ENCODE measurements around the gene FAM171A1. TPM values are rescaled to one million over a fixed set of nuclear protein-coding genes. Genes with fewer than 3 reads are reported as not detected.

FAM171A1 gene
- total RNA-seq, 2 experiments from 2014 or later, result 4.0 TPM

DNA sequence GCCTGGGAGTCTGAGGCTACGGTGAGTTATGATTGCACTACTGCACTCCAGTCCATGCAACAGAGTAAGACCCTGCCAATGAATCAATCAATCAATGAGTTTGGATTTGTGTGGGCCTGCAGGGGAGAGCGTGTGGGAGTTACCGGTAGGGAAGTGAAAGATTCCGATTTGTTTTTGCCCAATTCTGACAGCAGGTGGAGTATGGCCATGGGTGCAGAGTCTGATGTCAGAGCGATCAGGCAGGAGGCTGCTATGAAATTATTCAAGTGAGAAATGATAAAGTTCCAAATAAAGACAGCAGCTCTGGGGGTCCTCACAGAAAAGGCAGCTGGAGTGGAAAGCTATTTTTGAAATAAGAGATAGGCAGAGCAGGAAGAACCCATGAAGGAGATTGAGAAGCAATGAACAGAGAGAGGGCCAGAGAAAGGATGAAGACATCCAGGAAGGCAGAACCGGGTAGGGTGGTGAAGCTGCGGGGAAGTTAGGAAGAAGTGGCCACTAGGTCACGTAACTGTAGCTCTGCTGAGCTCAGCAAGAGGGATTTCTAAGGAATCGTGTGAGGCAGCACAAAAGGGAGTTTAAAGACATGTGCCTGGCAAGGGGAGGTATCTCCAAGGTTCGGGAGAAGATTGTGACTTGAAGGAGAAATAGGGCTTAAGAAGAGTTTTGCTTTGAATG is 108.9 kb downstream of the FAM171A1 start:
- Mint-ChIP-seq H3K27me3 (ENCODE audit: low read depth) (no peaks in the 10 kb centered on the region), H3K27ac (no peak overlapping the region), H3K36me3 (ENCODE audit: low read depth) (no peaks in the 10 kb centered on the region), H3K4me1 (ENCODE audit: low read depth) (no peaks in the 10 kb centered on the region), H3K9me3 (ENCODE audit: insufficient read depth) (no peaks in the 10 kb centered on the region), H3K4me3 (no peak overlapping the region)
- POLR2A ChIA-PET, result interaction anchor here (1.1 kb wide), 1 partner anchor 11 kb away, joined by 3 read pairs; no protein-coding TSS in a partner anchor
- ATAC-seq, result no peak
- CTCF ChIA-PET, result interaction anchor here (0.7 to 1.4 kb wide), 4 partner anchors 18 to 1710 kb away, joined by 3 to 5 read pairs (median 4); no protein-coding TSS in a partner anchor
- no peak for DNase-seq

DNA sequence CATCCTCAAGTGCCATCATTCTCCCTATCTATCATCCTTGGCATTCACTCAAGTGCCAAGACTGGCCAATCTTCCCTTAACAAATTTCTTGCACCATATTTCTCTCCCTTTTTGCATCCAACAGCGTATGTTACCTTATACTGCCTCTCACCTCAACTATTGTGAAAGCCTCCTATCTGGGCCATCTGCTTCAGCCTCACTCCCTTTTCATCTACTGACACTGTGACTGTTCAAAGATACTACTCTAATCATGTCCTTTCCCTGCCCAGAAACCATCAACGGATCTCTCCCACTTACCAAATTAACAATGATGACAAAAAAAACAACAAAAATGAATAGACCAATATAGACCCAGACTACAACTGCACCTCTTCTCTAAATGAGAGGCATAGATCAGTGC is 112.0 kb downstream of the FAM171A1 start:
- CTCF ChIA-PET, result no interaction called here
- Mint-ChIP-seq H3K36me3 (ENCODE audit: low read depth) (no peaks in the 10 kb centered on the region), H3K4me1 (ENCODE audit: low read depth) (peaks cover 12% of the 10 kb centered on the region), H3K4me3 (no peak overlapping the region), H3K27ac (no peak overlapping the region), H3K9me3 (ENCODE audit: insufficient read depth) (no peaks in the 10 kb centered on the region), H3K27me3 (ENCODE audit: low read depth) (peaks cover 2% of the 10 kb centered on the region)
- POLR2A ChIA-PET, result no interaction called here
- no peak for ATAC-seq
- no peak for DNase-seq

DNA sequence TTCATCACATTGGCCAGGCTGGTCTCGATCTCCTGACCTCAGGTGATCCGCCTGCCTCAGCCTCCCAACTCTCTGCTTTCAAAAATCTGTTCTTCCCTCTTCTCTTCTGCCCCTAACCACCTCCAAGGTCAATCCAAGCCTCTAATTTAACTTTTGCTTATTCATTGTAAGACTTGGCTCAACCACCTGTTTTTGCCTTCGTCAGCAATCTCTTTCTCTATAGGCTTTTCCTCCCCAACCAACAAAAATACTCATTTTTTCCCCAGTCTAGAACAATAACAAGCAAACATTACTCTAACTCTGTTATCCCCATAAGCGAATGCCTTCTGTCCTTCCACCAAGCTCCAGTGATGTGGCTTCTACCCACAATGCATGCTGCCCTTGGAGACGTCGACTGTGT is 112.8 kb downstream of the FAM171A1 start:
- ATAC-seq (no peak), DNase-seq (no peak)
- no peak overlapping the region for H3K27ac Mint-ChIP-seq
- ChIA-PET POLR2A (no interaction called here), CTCF (no interaction called here)
- peaks cover 21% of the 10 kb centered on the region for H3K4me1 Mint-ChIP-seq (ENCODE audit: low read depth)
- no peak overlapping the region for H3K4me3 Mint-ChIP-seq
- peaks cover 4% of the 10 kb centered on the region for H3K36me3 Mint-ChIP-seq (ENCODE audit: low read depth)
- H3K27me3 Mint-ChIP-seq (ENCODE audit: low read depth), result peaks cover 2% of the 10 kb centered on the region
- H3K9me3 Mint-ChIP-seq (ENCODE audit: insufficient read depth), result no peaks in the 10 kb centered on the region

DNA sequence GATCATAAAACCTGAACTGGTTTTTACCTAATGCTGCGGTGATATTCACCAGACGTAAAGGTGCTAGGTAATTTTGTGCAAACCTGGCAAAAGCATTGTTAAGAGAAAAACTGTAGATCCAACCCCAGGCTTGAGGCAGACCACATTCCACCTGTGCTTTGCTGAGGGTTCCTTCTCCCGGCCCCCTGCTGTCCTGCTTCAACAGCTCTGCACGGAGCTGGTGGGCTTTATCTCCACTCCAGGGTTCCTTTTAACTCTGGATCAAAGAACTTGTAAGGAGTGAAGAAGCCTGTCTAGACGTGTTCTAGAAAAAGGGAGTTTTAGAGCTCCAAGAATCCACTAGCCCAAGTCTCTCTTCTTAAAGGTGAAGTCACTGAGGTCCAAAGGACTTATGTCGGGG is 115.1 kb downstream of the FAM171A1 start:
- H3K27ac Mint-ChIP-seq, result no peak overlapping the region
- peaks cover 4% of the 10 kb centered on the region for H3K36me3 Mint-ChIP-seq (ENCODE audit: low read depth)
- H3K9me3 Mint-ChIP-seq (ENCODE audit: insufficient read depth), result no peaks in the 10 kb centered on the region
- peaks cover 32% of the 10 kb centered on the region for H3K4me1 Mint-ChIP-seq (ENCODE audit: low read depth)
- ChIA-PET CTCF (no interaction called here), POLR2A (no interaction called here)
- peaks cover 2% of the 10 kb centered on the region for H3K27me3 Mint-ChIP-seq (ENCODE audit: low read depth)
- DNase-seq, result no peak
- H3K4me3 Mint-ChIP-seq, result no peak overlapping the region
- ATAC-seq, result no peak

GRCh38 chr10:15254808-15255648 is 116.1 kb downstream of the FAM171A1 start:
- ATAC-seq (peak; percentile 54), DNase-seq (peak; percentile 52)
- POLR2A ChIA-PET, result interaction anchor here (0.6 kb wide), 1 partner anchor 60 kb away, joined by 3 read pairs; no protein-coding TSS in a partner anchor
- peaks cover 2% of the 10 kb centered on the region for H3K27me3 Mint-ChIP-seq (ENCODE audit: low read depth)
- peak overlapping the region; percentile 87 for H3K4me3 Mint-ChIP-seq
- peak overlapping the region; percentile 83 for H3K27ac Mint-ChIP-seq
- peaks cover 4% of the 10 kb centered on the region for H3K36me3 Mint-ChIP-seq (ENCODE audit: low read depth)
- H3K4me1 Mint-ChIP-seq (ENCODE audit: low read depth), result peaks cover 32% of the 10 kb centered on the region
- CTCF ChIA-PET, result interaction anchor here (0.8 to 1.7 kb wide), 5 partner anchors 10 to 116 kb away, joined by 3 to 8 read pairs (median 3); partner anchors contain the start of gene FAM171A1
- H3K9me3 Mint-ChIP-seq (ENCODE audit: insufficient read depth), result no peaks in the 10 kb centered on the region

DNA sequence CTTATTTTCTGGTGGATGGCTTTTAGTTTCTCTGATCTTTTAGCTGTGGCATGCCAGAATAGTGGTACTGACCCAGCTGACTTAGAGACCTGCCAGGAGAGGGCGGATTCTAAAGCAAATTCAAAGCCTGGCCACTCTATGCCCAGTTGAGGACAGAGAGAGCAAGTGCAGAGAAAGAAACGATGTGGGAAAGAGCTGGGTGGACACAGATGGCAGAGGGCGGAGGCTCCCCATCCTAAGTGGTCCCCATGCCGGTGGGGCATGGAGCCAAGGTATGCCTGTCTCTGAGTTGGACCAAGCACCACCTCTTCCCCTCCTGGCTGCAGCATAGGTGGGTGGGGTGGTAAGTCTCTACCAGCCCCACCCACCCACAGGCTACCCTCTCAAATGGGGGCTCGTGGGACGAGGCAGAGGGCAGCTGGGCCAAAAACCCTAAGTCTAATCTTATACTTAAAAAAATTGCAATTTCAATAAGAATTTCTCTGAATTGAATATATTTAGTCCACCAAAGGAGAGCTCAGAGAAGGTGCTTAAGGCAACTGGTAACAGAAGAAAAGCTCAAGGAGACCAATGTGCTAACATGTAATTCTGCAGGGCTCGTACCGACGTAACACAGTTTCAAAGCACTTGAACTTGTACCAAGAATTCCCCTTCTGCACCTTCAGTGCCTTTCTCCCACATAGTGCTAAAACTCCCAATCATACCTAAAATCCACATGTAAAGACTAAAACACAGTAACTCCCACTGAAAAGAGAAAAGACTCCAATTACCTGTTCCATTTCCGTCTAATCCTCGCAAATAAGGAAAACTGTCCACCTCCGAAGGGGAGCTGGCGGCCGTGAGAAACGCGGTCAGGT is 116.9 kb downstream of the FAM171A1 start:
- ChIA-PET POLR2A (interaction anchor here (1.1 kb wide), 1 partner anchor 80 kb away, joined by 4 read pairs; no protein-coding TSS in a partner anchor), CTCF (interaction anchor here (0.8 to 1.7 kb wide), 5 partner anchors 9 to 116 kb away, joined by 3 to 8 read pairs (median 3); partner anchors contain the start of gene FAM171A1)
- H3K4me1 Mint-ChIP-seq (ENCODE audit: low read depth), result peaks cover 32% of the 10 kb centered on the region
- H3K36me3 Mint-ChIP-seq (ENCODE audit: low read depth), result peaks cover 4% of the 10 kb centered on the region
- peak overlapping the region; percentile 83 for H3K27ac Mint-ChIP-seq
- DNase-seq (no peak), ATAC-seq (peak; percentile 60)
- peaks cover 2% of the 10 kb centered on the region for H3K27me3 Mint-ChIP-seq (ENCODE audit: low read depth)
- H3K4me3 Mint-ChIP-seq, result peak overlapping the region; percentile 87
- no peaks in the 10 kb centered on the region for H3K9me3 Mint-ChIP-seq (ENCODE audit: insufficient read depth)

DNA sequence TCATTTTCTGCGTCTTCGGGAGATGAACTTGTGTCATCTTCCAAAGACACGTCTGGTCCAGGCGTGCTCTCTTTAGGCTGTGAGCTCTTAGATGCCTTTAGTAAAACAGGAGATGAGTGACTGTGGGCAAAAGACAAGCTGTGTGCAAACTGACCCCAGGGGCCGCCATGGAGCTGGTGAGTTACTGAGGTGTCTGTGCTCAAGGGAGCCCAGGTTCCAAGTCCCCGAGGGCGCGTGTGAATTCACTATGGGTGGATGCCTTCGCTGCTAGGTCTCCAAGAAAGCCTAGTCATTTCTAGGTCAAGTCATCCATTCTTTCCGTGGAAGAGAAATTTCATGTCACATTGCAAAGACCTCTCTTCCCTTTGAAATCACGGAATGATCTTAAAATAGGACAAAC is 118.7 kb downstream of the FAM171A1 start:
- peaks cover 6% of the 10 kb centered on the region for H3K36me3 Mint-ChIP-seq (ENCODE audit: low read depth)
- H3K27ac Mint-ChIP-seq, result no peak overlapping the region
- no peak for DNase-seq
- H3K4me3 Mint-ChIP-seq, result no peak overlapping the region
- ChIA-PET CTCF (no interaction called here), POLR2A (no interaction called here)
- ATAC-seq, result no peak
- H3K4me1 Mint-ChIP-seq (ENCODE audit: low read depth), result peaks cover 32% of the 10 kb centered on the region
- no peaks in the 10 kb centered on the region for H3K9me3 Mint-ChIP-seq (ENCODE audit: insufficient read depth)
- peaks cover 2% of the 10 kb centered on the region for H3K27me3 Mint-ChIP-seq (ENCODE audit: low read depth)

DNA sequence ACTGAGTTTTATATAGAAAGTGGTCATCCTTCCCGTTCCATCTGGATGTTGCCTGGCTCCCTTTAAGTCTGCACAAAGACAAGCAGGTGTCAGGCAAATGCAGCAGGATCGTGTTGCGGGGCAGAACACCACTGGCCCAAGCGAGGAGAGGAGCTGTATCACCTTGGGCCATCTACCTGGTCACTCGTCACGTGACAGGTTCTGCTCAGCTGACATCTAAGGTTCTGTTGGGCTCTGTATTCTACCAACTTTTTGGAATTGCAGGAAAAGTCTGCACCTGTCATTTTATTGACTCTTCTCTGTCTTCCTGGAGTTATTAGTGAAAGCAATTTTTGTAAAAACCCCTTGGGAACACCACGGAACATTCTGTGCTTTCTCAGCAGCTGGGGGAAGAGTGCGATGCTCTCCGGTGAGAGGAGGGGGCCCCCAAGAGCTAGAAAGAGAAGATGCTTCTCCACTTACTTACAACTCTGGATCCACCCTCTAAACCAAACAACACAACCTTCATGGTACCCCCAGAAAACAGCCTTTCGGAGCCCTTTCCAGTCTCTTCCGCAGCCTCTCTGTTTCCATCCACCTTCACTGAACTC is 119.2 kb downstream of the FAM171A1 start:
- H3K27ac Mint-ChIP-seq, result no peak overlapping the region
- ATAC-seq, result no peak
- H3K36me3 Mint-ChIP-seq (ENCODE audit: low read depth), result peaks cover 7% of the 10 kb centered on the region
- ChIA-PET CTCF (no interaction called here), POLR2A (interaction anchor here (0.6 to 1.0 kb wide), 2 partner anchors 10 kb away, joined by 3 read pairs; no protein-coding TSS in a partner anchor)
- H3K27me3 Mint-ChIP-seq (ENCODE audit: low read depth), result peaks cover 2% of the 10 kb centered on the region
- H3K4me3 Mint-ChIP-seq, result no peak overlapping the region
- H3K4me1 Mint-ChIP-seq (ENCODE audit: low read depth), result peaks cover 32% of the 10 kb centered on the region
- H3K9me3 Mint-ChIP-seq (ENCODE audit: insufficient read depth), result no peaks in the 10 kb centered on the region
- DNase-seq, result no peak

GRCh38 chr10:15245530-15245929 is 125.6 kb downstream of the FAM171A1 start:
- Mint-ChIP-seq H3K9me3 (ENCODE audit: insufficient read depth) (no peaks in the 10 kb centered on the region), H3K4me3 (no peak overlapping the region), H3K27ac (no peak overlapping the region), H3K27me3 (ENCODE audit: low read depth) (no peaks in the 10 kb centered on the region), H3K36me3 (ENCODE audit: low read depth) (peaks cover 3% of the 10 kb centered on the region), H3K4me1 (ENCODE audit: low read depth) (peaks cover 14% of the 10 kb centered on the region)
- ATAC-seq, result peak; percentile 70
- DNase-seq, result peak; percentile 37
- POLR2A ChIA-PET, result interaction anchor here (0.7 kb wide), 1 partner anchor 68 kb away, joined by 3 read pairs; no protein-coding TSS in a partner anchor
- CTCF ChIA-PET, result interaction anchor here (1.3 to 1.7 kb wide), 3 partner anchors 9 to 55 kb away, joined by 3 to 8 read pairs (median 4); no protein-coding TSS in a partner anchor

- H3K9me3 Mint-ChIP-seq (ENCODE audit: insufficient read depth), result no peaks in the 10 kb centered on the region
- H3K36me3 Mint-ChIP-seq (ENCODE audit: low read depth), result peaks cover 3% of the 10 kb centered on the region
- H3K27ac Mint-ChIP-seq, result no peak overlapping the region
- no peak overlapping the region for H3K4me3 Mint-ChIP-seq
- ChIA-PET CTCF (interaction anchor here (1.2 to 1.7 kb wide), 4 partner anchors 10 to 56 kb away, joined by 3 to 8 read pairs (median 4); no protein-coding TSS in a partner anchor), POLR2A (no interaction called here)
- DNase-seq (no peak), ATAC-seq (no peak)
- H3K4me1 Mint-ChIP-seq (ENCODE audit: low read depth), result peaks cover 14% of the 10 kb centered on the region
- no peaks in the 10 kb centered on the region for H3K27me3 Mint-ChIP-seq (ENCODE audit: low read depth)
These were observed 126.4 kb downstream of the FAM171A1 start for GRCh38 chr10:15244635-15245197.

All from activated CD8-positive, alpha-beta T cell treated with anti-CD3 and anti-CD28 coated beads, Interleukin-2, amount 10 ng/mL, durations not matched to agents 7 days and 5 days (primary cell).